ENCODE data around the gene SPATA1. TPM values are rescaled to one million over a fixed set of nuclear protein-coding genes. Genes with fewer than 3 reads are reported as not detected.

SPATA1 gene
- total and polyA plus RNA-seq, 9 of the 15 experiments (the other 6 are each of a cell fraction or from before 2014, with no cell fraction given), result 0.79 to 2.9 (median 1.5) TPM

- TF ChIP-seq ZNF778 (CRISPR knock-in tag; IDR thresholded peaks at IDR 0.05), result no peak
- TF ChIP-seq CREBBP (IDR thresholded peaks at IDR 0.05; ENCODE audit: low read depth, low read length), result no peak
- TF ChIP-seq ARID1B (IDR thresholded peaks at IDR 0.05), result 0 out of 2 replicates have a peak, but pooled peaks have one; percentile 13
- 0 out of 2 replicates have a peak, but pooled peaks have one; percentile 24 for TF ChIP-seq ZBTB17 (CRISPR knock-in tag; IDR thresholded peaks at IDR 0.05)
- TF ChIP-seq GTF2E2 (tag; IDR thresholded peaks at IDR 0.05), result 0 out of 2 replicates have a peak, but pooled peaks have one; percentile 4
- TF ChIP-seq ZNF165 (CRISPR knock-in tag; IDR thresholded peaks at IDR 0.05; ENCODE audit: borderline replicate concordance), result no peak
- no peak for TF ChIP-seq MIER1 (IDR thresholded peaks at IDR 0.05; ENCODE audit: low read depth)
- no peak for TF ChIP-seq PHB (CRISPR knock-in tag; IDR thresholded peaks at IDR 0.05)
- TF ChIP-seq TCF3 (CRISPR knock-in tag; IDR thresholded peaks at IDR 0.05), result no peak
- no peak for TF ChIP-seq HDAC8 (tag; IDR thresholded peaks at IDR 0.05)
- TF ChIP-seq RNF2 (IDR thresholded peaks at IDR 0.05), result no peak
- no peak for TF ChIP-seq ZNF77 (CRISPR knock-in tag; IDR thresholded peaks at IDR 0.05)
- no peak for TF ChIP-seq PML (IDR thresholded peaks at IDR 0.05; ENCODE audit: low read length)
- no peak for TF ChIP-seq ZNF197 (CRISPR knock-in tag; IDR thresholded peaks at IDR 0.05; ENCODE audit: low read depth)
- no peak for TF ChIP-seq MXD1 (CRISPR knock-in tag; IDR thresholded peaks at IDR 0.05; ENCODE audit: borderline replicate concordance, poor library complexity, severe bottlenecking)
- no peak for TF ChIP-seq ZNF3 (CRISPR knock-in tag; IDR thresholded peaks at IDR 0.05)
Measured at GRCh38 chr1:84574936-84575335, 68.8 kb downstream of the SPATA1 start (continued).
